ENCODE measurements around the gene EMSY.

- no peak for TF ChIP-seq EP300 (IDR thresholded peaks at IDR 0.05)
- peak; percentile 100 for TF ChIP-seq POLR2AphosphoS5 (IDR thresholded peaks at IDR 0.05)
Observed at GRCh38 chr11:76444384-76445120, at the start of gene EMSY.
